Stimulated activated CD4-positive, alpha-beta T cell treated with anti-CD3 and anti-CD28 coated beads, Interleukin-1b, Interleukin-23, amount 100 ng/mL, for 48 hours (primary cell): Measurements from ENCODE around the gene CYP2W1.

ENCODE experiments used
- DNase-seq: peaks from one replicate; pipeline ENCODE4 v3.0.0-alpha.2; 2020

The CYP2W1 gene

DNA sequence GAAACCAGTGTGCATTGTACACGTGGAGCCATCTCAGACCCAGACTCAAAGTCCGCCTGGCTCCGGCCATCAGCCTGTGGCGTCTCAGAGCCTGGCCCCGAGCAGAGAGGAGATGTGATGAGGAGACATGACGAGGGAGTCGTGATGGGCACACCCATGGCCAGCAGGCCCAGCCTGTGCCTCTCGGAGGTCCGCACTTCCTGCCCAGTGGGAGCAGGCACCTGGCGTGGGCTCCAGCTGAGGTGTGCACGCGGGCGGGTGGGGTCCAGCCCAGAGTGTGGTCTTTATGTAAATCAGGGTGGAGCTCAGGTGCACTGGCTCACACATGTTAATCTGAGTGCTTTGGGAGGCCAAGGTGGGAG lies 35.3 kb downstream of the CYP2W1 start:
- DNase-seq = no peak

DNA sequence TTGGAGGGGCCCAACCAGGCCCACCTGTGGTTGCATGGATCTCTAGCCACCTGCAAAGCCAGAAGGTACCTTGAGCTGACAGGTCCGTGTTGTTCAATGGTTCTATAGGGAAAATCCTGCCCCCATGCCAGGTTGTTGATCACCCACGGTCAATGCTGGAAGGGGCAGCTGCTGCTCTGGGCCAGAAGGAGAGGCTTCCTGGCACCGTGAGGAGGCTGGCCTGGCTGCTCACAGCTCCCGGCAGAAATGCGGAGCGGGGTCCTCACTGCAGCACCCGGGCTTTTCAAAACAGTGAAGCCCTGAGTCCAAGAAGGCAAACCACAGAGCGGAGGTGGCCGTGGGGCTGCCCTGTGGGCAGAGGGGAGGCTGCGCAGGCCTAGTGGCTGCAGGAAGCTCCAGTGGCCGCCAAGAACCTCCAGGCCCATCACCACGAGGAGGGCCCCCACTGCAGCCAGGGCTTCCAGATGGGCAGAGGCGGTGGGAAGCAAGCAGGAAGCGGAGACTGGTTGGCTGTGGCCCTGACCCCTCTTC lies 36.3 kb downstream of the CYP2W1 start:
- DNase-seq = no peak

DNA sequence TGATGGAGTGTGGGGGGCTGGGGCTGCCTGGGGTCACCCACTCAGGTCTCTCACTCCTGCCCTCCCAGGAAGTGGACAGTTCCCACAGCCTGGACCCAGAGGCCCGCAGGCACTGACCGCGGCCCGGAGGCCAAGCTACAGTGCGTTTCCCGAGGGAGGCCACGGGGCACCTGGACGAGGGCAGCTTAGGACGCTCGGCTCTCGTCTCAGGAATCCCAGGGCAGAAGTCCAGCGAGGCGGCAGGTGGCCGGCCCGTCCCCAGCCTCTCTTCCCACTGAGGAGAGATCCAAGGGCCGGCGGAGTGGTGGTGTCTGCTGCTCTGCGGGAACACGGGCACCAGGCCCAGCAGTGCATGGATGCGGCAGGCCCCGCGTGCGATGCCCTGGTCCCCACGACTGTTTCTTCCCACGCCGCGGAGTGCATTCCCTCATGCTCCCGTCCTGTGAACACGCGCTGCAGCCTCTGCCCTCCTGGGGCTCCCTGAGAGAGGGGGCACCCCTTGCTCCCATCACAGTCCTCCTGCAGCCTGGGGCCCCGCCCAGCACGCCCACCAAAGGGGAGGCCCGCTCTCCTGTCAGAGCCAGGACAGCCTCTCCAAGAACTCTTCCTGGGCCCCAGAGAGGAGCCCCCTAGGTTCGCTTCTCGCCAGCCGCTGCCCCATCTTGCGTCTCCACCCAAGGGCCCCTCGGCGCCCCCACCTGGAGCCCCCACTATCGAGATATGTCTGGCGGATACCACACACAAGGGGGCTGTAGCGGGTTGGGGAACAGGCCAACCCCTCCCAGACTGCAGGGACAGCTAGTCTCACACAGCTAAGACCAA lies 37.0 kb downstream of the CYP2W1 start:
- no peak for DNase-seq

DNA sequence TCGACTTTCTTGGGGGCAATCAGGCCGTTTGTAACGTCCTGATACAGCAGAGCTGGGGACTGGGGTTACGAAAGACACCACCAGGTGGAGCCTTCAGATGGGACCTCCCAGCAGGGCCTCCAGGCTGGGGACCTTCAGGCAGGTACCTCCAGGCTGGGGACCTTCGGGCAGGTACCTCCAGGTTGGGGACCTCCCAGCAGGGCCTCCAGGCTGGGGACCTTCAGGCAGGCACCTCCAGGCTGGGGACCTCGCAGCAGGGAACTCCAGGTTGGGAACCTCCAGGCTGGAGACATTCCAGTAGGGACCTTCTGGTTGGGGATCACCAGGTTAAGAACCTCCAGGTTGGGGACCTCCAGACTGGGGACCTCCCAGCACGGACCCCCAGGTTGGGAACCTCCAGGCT lies 37.9 kb downstream of the CYP2W1 start:
- no peak for DNase-seq

DNA sequence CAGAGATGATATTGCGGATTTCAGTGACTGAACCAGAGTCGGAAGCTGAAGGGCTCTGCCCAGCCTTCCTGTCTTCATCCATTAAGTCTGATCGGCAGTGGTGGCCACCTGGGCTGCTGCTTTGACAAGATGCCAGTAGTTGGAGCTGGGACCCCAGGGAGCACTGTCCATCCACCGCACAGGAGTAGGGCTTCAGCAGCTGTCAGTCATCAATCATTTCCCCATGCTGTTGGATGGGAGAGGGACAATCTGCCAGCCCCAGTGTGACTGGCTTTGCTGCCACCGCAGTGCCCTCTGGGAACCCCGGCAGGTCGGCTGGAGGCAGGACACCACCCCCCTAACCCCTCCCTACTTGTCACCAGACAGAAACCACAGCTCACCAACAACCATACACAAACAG lies 38.4 kb downstream of the CYP2W1 start:
- no peak for DNase-seq

DNA sequence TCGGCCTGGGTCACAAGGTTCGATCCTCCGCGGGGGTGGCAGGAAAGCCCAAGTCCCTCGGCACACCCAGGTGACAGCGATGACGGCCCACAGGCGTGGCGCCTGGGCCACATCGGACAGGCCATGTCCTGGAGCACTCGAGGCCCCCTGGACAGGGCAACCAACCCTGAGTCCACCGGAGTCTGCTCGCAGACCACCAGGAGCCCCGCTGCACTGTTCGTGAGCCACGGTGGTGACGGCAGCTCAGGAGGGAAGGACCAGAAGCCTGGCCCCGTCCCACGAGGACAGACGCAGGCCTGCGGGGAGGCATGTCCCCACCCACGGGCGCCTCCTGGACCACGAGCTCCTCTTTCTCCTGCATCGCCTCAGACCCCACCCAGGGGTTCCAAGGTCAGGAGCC lies 39.0 kb downstream of the CYP2W1 start:
- DNase-seq = no peak

DNA sequence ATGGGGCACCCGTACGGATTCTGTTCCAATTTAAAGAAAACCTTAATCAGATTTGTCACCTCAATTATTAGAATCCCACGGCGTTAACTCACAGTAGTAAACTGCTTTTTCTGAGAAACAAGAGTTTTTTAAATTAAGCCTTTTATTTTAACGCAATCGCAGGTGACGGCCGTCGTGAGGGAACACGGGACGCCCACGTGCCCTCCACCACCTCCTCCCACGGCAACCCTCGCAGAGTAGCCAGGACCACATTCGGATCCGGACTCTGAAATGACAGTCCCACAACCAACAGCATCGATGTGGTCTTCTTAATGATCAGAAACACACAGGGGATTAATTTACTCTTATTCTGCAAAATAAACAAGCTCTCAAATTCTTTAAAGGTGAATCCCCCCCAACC lies 39.4 kb downstream of the CYP2W1 start:
- DNase-seq = no peak

DNA sequence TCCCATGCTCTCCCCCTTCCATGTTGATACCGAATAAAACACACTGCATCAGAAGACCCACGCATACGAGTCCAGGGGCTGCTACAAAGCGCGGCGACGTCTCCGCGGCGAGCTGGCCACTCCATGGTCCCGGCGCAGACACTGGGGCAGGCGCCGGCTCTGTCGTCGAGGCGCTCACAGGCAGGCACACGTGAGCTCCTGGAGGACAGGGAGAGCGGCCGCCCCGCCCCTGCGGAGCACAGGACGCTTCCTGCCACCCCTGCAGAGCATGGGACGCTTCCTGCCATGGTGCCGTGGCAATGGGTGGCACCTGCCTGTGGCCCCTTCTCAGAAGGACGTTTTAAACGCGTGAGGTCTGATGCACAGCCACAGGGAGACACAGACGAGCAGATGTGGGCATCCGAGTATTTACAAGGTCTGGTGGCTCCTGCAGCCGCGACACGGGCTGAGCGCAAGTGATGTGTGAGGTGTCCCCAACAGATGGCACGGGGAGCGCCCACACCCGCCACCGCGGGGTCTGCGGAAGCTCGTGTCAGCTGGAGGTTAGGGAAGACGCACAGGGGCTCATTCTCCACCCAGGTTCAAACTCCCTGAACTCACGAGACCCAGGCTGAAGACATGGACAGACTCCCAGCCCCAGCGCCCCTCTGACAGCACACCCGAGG lies 40.0 kb downstream of the CYP2W1 start:
- no peak for DNase-seq

DNA sequence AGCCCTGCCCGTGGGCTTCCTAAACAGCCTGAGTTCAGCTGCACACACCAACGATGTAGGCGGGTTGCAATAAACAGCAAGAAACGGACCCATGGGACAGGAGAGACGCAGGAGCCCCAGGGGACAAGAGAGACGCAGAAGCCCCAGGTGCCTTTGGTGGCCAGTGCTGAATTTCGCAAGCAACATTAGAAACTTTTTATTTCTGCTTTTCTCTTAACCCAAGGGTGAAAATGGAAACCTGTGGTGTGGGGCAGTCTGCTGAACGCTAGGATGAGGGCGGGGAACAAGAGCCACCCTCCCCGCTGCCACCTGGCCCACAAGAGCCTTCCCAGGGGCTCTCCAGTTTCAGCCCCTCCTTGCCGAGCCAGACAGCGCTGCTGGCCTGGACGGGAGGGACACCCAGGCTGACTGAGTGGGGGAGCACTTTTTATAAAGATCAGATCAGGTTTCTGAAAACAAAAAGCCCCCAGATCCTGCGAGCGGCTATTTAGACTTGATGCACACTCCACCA lies 41.4 kb downstream of the CYP2W1 start:
- no peak for DNase-seq

DNA sequence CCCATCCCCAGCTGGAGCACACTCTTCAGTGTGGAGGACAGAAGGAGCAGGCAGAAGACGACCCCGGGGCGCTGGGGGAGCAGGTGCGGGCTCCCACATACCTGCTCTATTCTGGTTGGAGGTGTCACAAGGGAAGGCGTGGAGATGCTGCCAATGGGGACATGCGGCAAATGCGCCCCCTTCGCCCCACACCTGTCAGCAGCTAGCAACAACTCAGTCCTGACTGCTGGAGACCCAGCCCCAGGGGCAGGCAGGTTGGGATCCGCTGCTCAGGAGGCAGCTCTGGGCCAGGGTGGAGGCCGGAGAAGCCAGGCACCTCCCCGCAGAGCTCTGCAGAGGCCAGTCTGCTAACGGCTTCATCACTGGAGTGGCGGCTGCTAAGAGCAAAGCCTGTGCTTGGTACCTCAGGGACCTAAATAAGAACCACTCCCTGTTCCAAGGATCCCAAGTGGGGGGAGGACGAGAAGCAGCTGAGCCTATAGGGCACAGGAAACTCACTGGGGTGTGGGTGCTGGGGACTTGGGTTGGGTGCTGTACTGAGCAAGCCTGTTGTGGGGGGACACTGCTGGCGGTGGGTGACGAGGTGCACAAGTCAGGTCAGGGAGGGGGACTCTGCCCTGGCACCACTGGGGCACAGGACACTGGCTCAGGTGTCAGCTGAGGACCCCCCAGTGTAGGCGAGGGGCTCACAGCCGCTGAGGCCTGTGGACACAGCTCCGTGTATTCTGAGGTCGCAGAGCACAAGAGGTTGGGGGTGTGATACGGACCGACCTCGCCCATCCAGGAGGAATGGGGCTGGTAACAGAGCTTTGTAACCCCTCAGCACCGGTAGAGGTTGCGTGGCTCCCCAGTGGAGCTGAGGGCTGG lies 42.1 kb downstream of the CYP2W1 start:
- no peak for DNase-seq

DNA sequence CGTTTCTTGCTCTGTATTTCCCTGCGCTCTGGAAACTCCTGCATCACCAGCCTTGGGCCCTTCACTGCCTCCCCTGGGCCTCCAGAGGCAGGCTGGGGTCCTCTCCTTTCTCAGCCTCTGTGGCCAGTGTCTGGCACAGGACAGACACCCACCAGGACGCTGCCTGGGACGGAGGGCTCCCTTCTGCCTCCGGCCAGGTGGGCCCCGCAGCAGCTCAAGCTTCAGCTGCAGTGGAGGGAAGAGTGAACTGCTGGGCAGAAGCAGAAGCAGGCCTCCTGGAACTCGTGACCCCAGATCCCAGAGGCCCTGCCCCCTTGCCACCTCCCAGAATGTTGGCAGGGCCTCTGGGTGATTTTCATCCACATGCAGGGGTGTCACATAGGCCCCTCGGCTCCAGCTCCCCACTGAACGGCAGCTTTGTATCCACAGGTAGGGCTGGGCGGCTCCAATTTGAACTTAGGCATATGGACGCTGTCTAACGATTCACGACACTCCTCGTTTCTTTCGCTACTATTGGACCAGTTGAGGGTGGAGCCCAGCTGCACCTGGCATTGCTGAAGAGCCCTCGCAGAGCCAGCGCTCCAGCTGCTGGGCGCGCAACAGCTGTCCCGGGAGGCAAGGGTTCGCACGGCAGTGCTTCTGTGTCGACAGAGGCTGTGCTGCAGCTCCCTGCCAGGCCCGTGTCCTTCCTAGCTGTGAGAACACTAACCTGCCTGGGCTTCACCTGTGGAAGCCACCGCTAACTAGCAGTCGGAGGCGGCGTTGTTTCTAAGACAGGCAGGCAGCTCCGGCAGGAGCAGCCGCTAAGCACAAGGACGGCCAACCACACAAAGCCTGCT lies 43.0 kb downstream of the CYP2W1 start:
- no peak for DNase-seq

DNA sequence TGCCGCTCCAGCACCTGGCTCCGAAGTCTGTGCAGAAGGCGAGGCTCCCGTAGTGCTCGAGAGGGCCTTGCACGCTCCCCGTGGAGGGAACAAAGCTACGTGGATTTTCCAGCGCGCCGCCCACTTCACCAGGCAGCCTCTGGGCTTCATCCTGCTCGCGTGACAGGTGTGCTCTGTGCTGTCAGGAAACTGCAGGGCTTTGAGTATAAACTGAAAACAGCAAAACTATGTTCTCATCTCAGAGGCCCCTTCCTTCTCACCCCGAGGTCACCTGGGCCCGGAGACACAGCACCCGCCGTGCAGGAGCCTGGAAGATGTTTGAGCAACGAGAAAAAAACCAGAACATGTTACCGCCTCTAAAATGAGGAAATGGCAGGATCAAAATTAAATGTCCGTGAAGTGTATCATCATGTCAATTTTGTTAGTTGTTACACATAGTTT lies 43.8 kb downstream of the CYP2W1 start:
- DNase-seq = no peak

DNA sequence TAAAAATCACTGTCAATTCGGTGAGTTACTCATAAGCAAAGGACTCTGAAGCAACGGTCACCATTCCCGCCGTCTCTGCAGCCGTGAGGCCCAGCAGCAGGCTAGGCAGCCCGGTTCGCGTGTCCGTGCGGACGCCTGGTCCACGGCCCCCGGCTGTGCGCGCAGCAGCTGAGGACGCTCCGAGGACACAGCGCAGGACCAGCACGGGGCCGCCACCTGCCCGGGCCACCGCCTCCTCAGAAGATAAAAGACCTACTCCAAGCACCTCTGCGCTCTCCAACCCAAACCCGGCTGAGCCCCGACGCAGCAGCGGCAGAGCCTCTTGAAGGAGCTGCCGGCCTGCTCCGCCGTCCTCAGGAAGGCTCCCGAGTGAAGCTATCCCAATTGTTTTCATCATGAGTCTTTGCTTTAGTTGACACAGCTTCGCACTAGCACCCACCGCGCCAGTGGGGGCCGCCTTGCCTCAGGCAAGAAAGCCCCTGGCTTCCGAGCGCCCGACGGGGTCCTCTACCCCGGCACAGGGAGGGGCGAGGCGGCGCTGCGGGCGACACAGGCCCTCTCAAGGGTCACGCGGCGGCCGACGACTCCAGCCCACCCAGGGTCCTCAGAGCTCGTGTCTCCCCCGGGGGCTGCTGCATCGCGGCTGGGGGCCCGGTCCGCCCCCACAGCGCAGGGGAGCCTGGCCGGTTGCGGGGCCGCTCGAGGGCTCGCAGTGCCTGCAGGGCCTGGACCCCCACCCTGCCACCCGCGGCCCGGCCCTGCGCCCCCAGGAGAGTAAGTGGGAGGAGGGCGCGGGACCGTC lies 44.5 kb downstream of the CYP2W1 start:
- no peak for DNase-seq

DNA sequence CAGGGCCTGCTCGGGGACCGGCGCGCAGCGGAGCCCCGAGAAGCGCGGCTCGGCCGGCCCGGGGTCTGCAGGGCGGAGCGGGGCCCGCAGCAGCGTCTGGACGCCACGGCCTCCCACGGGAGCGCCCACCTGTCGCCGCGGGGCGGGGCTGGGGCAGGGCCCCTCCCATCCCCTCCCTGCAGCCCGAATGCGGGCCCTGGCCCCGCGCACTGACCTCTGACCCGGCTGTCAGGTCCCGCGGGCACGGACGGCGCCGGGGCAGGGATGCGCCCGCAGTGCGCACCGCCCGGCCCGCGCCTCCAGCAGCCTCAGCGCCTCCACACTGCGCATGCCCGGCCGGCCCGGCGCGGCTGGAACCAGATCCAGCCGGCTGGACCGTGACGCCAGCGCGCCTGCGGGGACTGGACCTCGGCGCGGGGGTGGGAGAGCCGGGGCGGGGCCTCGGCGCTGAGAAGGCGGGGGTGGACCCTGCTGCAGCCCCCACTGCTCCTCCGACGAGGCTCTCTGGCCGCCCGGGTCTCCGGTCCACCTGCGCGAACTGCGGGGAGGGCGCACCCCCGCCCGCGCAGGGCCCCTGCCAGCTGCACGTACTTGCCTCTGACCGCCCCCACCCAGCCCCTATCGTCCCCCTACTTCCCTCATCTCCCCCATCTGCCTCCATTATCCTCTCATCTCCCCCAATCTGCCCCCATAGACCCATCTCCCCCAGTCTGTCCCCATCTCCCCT lies 45.2 kb downstream of the CYP2W1 start:
- DNase-seq = peak; percentile 85

DNA sequence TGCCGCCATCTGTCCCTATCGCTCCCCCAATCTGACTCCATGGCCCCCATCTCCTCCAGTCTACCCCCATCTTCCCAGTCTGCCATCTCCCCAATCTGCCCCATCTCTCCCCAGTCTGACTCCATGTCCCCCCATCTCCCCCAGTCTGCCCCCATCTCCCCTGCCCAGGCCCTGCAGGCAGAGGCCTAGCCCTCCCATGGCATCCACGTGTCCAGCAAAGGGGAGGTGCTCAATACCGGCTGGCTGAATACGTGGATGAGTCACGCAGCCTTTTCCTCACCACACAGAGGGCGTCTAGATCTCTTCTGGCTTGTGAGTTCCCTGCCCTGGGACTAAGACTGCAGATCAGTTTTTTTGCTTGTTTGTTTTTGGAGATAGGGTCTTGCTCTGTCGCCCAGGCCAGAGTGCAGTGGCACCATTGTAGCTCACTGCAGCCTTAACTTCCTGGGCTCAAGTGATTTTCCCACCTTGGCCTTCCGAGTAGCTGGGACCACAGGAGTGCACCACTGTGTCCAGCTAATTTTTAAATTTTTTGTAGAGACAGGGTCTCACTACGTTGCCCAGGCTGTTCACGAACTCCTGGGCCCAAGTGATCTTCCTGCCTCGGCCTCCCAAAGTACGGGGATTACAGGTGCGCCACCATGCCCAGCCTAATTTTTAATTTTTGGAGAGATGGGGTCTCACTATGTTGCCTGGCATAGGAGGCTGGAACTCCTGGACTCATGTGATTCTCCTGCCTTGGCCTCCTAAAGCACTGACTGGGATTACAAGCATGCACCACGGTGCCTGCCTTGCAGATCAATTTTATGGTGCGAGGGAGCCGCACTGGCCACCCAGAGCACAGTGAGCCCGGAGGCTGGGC lies 46.0 kb downstream of the CYP2W1 start:
- DNase-seq = peak; percentile 74

DNA sequence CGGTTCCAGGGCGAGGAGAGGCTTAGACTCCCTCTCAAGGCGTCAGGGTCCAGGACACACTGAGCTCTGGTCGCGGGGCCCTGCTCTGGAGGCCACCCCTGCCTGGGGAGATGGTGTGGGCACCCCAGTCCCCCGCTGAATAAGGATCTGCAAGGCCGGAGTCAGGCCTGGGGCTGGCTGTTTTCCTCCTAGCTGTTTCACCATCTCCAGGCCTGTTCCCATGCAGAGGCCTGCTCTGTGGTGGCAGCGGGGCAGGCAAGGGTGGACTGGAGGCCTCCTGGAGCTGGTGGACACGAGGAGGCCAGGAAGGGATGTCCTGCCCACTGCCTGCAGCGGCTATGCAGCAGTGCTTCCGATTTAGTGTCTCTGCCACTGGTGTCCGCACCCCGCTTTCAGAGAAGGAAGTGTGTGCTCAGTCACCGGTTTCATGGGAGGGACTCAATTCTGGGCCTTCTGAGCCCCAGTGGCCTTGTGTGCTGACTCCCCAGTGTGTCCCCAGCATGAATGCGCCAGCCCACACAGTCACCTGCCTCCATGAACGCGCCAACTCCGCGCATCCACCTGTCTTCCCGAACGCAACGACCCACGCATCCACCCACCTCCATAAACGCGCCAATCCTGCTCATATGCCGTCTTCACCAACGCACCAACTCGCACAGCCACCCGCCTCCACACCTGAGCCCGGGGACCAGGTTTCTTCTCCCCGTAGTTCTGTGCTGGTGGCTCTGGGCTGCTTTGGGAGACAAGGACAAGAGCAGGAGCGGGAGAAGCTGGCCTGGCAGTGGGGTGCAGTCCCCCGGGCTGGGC lies 46.9 kb downstream of the CYP2W1 start:
- no peak for DNase-seq

DNA sequence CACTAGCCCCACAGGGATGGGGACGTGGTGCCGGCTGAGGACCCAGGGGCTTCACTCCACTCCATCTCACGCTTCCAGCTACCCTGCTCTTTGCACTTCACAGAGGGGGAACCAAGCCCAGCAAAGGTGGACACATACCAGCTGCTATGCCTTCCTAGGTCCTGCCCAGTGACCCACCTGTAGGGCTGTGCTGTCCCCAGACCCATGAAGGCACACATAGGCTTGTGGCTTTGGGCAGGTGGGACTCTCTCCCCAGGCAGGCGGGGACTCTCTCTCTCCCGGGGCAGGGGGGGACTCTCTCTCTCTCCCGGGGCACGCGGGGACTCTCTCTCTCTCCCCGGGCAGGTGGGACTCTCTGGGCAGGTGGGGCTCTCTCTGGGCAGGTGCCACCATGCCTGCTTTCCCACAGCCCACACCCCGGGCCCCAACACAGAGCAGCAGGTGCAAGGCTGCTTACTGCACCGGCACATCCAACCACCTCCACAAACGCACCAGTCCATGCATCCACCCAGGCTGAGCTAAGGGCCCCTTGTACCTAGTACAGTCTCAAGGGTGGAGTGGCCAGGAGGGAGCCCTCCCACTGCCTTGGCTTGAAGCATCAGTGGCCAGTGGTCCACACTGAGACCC lies 47.6 kb downstream of the CYP2W1 start:
- DNase-seq = no peak
